GM18519 (cell line): Measurements from ENCODE around the gene PDE2A.
"Not testable (repeated sequence)": the region's sequence is repeated elsewhere in the genome, so short reads cannot be mapped to it uniquely, and the experiment has no call there.

ENCODE experiments used
- ATAC-seq: cut with Tn5 transposase; IDR thresholded peaks from one replicate; pipeline ENCODE4 v1.9.1; 2021; ENCODE audit warnings: mild to moderate bottlenecking, moderate library complexity; ENCODE audit not compliant: unreplicated experiment, low FRiP score

Gene PDE2A

DNA sequence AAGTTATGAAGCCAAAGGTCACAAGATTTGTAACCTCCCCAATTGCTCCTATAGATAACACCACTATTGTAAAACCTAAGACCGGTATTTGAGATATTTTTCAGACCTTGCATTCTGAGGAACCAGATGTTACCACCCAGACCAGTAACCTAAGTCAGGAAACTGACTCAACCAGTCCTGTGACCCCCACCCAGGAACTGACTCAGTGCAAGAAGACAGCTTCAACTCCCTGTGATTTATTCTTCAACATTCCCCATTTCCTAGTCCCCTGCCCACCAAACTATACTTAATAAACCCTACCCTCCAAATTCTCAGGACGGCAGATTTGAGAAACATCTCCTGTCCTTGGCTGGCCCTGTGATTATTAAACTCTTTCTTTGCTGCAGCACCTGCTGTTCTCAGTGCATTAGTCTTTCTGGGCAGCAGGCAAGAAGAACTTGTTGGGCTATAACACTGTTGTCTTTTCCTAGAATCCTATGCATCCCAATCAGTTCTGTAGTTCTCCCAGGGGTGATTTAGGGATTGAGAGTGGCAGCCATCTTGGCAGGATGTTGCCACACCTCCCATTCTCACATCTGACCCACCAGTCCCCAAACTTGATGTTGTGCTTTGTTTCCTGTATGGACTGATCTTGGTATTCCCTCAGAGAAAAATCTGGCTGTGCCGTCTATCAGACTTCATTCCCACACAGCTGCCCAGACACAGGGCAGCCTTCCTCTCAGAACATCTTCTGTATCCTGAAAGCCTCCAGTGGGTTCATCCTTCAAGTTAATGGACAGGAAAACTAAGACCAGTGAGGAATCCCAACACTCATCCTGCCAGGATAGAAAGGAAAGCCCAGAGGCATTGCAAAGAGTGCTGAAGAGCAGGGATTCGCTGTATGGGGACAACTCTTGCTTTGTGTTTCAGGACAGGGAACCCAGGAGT lies 104.0 kb downstream of the PDE2A start:
- no peak for ATAC-seq

DNA sequence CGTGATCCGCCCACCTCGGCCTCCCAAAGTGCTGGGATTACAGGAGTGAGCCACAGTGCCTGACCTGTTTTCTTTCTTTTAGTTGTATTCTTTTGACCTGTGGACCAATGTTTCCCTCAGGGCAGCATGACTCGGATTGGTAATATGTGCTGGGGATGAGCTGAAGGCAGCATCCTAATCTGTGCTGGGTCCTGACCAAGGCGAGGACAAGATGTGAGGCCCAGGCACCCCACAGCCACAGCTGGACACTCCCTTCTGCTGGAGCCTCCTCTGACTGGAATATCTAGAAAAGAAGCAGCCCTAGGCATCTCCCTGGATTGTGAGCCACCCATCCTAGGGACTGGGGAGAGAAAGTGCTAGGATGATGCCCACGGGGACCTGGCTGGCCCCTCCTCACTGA lies 105.4 kb downstream of the PDE2A start:
- ATAC-seq = no peak

DNA sequence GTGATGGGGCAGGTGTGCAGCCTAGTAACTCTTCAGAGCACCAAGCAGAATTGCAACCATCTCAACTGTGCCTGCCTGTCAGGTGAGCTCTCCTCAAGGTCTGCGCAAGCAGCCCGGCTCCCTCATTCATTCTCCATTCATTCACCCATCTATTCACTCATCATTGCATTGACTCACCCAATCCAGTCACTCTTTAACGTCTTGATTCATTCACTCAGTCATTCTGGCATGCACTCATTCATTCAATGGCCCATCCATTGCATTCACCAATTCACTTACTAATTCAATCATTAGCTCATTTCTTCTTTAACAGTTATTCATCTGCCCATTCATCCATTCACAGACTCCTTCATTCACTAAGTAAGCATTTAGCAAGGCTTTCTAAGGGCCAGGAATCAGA lies 111.8 kb downstream of the PDE2A start:
- no peak for ATAC-seq

DNA sequence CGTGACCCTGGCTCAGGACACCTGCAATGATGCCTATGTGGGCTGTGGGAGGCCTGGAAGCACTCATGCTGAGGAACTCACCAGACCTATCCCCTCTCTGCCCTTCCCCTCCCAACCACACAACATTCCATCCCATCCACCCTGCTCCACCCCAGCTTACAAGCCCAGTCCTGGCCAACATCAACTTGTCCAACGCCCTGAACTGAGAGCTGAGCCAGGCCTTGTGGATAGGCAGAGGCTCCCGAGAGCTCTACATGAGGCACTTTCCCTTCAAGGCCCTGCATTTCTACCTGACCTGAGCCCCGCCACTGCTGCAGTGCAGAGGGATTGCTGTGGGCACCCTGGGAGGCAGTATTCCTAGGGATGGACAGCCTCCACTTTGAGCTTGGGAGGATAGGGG lies 112.4 kb downstream of the PDE2A start:
- ATAC-seq = no peak

DNA sequence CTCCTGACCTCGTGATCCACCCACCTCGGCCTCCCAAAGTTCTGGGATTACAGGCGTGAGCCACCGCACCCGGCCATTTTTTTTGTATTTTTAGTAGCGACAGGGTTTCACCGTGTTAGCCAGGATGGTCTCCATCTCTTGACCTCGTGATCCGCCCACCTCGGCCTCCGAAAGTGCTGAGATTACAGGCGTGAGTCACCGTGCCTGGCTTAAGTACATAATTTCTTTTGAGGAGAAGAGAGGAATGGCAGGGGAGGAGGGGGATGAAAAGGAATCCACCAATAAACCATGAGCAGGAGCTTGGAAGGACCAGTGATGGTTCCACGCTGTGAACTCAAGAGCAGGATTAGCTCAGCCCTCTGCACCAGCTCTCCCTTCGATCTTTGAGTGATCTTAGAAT lies 113.4 kb downstream of the PDE2A start:
- not testable (repeated sequence) for ATAC-seq

DNA sequence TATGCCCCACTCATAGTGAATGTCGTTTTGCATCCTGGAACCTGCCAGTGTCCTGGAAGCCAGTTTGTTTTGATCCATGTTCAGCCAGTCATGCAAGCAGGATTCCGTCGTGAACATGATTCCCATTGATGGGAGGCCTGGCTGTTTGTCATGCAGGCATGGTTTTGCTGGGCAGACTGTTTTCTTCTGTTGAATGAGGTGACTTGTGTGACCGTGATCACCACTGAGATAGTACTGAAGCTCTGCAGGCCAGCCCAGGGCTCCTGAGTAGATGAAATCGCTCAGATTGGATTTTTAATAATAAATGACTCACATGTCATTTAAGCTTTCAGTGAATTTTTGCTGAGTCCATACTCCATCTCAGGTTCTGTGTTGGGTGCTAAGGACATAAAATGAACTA lies 117.8 kb downstream of the PDE2A start:
- no peak for ATAC-seq

DNA sequence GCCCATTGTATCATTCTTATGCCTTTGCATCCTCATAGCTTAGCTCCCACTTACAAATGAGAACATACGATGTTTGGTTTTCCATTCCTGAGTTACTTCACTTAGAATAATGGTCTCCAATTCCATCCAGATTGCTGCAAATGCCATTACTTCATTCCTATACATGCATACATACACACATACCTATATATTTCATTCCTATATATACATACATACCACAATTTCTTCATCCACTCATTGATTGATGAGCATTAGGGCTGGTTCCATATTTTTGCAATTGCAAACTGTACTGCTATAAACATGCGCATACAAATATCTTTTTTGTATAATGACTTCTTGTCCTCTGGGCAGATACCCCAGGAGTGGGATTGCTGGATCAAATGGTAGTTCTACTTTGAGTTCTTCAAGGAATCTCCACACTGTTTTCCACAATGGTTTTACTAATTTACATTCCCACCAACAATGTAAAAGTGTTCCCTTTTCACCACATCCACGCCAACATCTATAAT lies 119.2 kb downstream of the PDE2A start:
- ATAC-seq = not testable (repeated sequence)

DNA sequence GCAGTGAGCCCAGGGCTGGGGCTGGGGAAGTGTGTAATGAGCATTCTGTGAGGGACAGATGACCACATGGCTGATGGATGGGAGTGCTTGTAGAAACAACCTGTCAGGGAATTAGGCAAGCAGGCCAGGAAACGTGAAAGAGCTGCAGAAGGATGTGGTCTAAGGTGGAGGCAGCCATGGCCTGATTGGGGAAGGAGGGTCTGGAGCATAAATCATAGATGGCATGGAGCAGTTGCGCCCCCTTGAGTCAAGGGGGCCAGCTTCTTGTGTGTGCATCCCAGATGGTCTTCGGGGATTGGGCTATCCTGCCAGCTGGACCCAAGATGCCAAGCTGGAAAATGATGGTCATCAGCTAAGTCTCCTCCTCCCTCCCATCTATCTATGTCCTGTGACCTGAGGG lies 120.5 kb downstream of the PDE2A start:
- no peak for ATAC-seq

DNA sequence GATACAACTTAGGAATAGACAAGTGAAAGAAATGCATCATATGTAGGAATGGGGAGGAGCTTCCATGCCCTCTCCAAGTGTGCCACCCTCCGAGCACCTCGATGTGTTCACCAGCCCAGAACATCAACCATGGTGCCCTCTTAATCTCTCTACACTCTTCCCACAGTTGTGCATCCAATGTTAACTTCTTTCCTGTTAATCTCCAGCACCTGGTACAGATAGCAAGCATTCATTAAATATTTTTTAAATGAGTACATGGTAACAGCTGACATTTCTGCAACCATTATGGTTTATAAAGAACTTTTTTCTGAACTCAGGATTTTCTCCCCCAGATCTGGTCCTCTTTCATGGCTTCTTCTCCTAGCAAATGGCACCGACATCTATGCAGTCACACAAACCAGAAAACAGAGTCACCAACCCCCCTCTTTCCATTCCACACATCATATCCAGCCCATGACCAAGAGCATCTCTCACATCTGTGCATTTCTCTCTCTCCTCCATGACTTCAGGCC lies 121.8 kb downstream of the PDE2A start:
- no peak for ATAC-seq

DNA sequence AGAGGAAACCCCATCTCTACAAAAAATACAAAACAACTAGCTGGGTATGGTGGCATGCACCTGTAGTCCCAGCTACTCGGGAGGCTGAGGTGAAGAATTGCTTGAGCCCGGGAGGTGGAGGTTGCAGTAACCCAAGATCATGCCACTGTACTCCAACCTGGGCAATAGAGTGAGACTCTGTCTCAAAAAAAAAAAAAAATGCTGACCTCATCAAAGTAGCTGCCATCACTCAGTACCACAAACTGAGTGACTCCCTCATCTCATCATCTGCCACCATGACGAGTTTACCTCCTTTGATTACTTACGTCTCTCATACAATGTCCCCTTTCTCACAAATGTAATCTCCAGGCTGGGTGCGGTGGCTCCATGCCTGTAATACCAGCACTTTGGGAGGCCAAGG lies 122.7 kb downstream of the PDE2A start:
- no peak for ATAC-seq

DNA sequence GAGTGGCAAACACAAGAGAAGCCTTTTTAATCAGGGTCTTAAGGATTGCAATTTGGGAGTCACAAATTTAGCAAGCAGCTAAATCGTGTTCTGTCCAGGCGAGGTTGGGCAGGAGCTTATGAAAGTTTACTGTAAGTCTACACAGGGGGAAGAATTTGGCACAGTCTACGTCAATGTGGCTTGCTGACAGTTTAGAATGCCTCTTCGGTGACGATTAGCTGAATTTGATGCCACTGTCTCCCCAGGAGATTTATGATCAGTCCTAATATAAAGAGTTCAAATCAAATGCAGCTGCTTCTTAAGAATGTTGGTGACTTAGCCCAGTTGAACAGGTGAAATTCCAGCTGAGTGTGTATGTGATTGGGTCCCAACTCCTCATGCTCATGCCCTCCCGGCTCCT lies 125.8 kb downstream of the PDE2A start:
- no peak for ATAC-seq

DNA sequence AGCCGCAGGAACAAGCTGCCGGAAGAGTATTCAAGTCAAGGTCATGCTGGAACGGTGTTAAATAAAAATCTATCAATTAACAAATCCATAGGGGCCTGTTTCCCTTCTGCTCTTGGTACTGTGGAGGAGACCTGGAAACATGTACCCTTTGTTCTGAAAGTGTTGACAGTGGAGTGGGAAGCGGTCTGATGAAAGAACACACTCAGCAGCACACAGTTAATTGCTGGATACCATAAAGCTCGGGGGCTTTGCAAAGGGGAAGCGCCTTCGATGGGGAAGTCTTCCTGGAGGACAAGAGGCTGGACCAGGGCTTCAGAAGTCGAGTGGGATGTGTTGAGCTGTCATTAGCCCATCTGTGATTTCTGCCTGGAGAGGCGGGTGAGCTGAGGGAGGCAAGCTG lies 127.4 kb downstream of the PDE2A start:
- ATAC-seq = no peak

DNA sequence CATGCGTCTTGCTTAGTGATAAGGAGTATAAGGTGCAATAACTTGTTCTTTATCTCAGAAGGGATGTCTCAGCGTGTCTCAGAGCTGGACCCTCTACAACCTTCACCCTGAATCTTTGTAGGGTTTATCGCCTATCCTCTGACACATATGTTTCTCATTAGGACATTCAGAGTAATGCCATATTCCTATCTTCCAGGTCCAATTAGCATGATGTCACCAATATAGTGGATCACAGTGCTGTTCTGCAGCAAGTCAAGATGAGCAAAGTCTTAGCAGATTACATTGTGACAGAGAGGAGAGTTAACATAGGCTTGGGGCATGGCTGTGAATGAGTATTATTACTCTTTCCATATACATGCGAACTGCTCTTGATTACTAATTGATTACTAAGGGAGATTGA lies 129.6 kb downstream of the PDE2A start:
- ATAC-seq = no peak

DNA sequence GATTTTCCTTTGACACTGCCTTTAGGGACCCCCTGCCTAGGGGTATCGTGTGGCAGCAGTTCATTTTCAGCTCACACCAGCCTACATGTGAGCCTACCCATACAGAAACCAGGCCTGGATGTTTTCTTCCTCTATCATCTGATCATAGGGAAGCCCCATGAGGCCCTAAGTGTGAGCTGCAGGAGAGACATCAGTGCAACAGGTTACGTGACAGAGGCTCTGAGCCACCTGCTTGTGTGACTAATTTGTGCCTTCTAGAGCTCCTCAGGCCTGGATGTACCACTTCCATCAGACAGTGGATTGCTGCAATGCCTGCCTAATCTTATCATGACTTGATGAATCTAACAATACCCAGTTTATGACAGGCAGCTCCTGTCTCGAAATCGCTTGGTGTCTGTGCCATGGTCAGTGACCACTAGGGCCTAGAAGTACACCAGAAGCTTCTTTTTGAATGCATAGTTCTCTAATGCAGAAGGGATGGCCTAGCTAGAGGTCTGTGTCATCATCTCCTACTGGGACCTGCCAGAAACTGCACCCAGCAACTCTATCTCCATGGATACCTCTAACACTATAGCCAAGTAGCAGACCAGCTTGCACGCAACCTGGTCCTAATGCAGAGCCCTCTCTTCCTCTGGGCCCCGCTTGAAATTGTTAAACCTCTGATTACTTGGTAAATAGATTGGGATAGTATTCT lies 130.2 kb downstream of the PDE2A start:
- no peak for ATAC-seq

DNA sequence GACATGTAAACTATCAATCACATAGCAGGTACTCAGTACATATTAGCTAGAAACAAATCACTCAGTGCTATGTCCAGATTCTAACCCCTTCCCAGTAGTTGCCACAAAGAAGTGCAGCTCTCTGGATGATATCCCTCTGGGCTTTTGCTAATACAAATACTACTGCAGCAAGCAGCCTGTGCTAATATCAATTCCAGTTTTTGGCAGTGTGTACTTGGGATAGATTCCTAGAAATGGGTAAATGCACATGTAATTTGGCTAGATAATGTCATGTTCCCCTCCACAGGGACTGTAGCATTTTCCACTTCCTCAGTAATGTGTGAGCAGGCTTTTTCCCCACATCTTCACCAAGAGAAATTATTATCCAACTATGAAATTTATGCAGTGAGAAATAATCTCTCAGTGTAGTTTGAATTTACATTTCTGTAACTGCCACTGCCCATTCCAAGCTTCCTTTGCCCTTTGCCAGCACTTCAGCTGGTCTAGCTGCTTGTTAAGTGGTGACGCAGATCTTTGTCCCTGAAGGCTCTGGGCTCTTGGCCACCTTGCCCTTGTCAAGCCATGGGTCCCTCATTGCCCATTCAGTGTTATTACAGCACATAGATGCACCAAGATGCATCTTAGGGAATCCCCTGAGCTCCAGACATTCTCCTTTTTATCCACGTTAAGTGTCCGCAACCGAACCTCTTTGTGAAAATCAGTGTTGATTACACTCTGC lies 132.8 kb downstream of the PDE2A start:
- ATAC-seq = no peak

DNA sequence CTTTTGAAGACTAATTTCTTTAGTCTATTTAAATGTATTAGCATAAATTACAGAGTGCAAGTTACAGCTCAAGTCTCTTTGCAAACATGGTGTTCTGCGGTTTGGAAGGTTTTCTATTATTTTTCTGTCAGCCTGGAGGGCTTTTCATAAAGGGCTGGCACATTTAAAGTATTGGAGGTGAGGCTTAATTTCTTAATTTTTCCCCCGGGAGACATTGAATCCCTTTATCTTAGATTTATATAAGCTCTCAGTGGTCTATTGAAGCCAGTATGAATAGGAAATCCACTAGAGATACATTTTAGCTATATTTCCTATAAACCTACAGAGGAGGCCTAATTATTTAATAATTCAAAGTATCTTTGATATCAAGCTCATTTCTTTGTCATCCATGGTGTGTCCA lies 137.2 kb downstream of the PDE2A start:
- no peak for ATAC-seq

DNA sequence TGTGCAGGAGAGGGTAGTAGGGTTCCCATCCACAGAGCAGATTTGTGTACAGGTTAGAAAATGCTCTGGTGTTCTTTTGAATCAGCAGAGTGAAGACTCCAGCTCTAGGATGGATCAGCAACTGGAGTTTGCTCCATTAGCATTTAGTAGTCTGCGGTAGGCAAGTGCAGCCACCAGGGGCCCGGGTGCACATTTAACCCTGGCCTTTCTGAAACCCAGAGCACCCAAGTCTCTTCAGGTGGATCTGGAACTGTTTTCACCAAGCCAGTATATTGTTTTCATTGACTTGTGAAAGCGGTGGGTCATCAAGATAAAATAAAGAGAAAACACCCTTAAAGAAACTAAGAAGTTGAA lies 139.1 kb downstream of the PDE2A start:
- ATAC-seq = no peak

DNA sequence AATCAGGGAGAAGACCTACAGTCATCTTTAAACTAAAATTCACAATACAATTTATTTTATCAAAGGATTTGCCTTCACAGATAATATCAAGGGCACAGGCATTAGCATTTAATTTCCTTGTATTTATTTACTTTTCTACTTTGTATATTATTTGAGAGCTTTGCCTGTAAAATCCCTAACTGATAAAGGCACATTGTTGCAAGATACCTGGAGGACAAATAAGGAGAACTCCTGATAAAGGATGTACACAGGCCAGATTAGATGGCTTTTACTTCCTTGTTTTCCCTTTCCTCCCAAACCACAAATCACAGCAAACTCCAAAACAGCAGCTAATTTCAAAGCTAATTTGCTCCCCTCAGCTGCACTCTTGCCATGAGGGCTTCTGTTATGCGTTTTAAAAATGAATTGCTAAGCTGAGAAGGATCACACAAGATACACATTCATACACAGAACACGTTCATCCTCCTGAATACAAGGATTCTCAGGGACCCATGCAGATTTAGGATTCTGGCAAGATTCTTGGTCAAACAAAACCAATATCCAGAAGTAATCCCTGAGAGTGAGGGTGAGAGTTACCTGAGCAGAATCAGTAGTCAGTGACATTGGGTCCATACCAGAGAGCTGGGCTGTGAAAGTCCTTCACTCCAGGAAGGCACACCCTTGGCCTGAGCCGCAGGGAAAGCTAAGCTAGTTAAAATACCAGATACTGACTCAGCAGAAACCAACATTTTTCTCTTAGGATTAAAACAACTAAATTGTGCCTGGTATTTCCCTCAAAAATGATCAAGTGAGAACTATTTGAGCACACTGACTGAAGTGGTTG lies 139.6 kb downstream of the PDE2A start:
- ATAC-seq = no peak

DNA sequence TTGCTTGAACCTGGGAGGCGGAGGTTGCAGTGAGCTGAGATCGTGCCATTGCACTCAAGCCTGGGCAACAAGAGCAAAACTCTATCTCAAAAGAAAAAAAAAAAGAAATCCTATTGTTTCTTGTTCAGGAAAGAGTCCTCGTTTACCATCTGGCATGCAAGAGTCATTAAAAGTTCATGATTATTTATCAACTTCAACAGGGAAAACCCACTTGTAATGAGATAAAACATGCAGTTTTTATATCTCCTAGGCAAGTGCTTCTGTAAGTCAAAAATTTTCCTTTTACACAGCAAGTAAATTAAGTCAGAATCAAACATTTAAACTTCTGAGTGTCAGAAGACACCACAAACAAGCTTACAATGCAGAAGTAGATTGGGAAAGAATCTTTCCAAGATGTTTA lies 145.2 kb downstream of the PDE2A start:
- no peak for ATAC-seq

DNA sequence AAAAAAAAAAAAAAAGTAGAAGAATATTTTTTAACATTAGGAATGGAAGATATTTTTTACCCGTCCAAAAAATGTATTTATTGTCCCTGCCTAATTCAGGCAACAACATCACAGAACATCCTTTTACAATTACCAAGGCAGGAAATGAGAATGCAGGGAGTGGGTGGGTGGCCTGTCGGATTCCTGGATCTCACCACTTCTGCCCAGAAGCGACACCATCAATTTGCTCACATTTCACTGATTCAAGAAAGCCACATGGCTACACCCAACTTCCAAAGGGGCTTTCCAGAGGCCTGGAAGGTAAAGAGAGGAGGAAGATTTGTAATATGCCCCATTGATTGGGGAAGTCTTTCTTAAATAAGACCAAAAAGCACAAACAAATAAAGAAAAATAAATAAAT lies 146.1 kb downstream of the PDE2A start:
- no peak for ATAC-seq
